A549 (cell line): ENCODE data around the gene HLA-DPA1.

Source experiments
- CBX8 ChIP-seq: fragments of 200-600 bp; sonication (generic); IDR thresholded peaks from 2 replicates; pipeline ENCODE4 v1.6.1; 2016
- CTCF ChIP-seq: fragments of >200 bp; sonication (Bioruptor Twin); formaldehyde crosslinking; IDR thresholded peaks from 3 replicates; pipeline ENCODE4 v1.5.1; 2016
- E2F6 ChIP-seq: IDR thresholded peaks from 2 replicates; pipeline ENCODE4 v1.6.1; 2012; ENCODE audit warnings: low read depth, borderline replicate concordance
- HOXA7 ChIP-seq: fragments of 250-450 bp; sonication (Bioruptor Pico); IDR thresholded peaks from 2 replicates; pipeline ENCODE4 v1.5.0; 2020; ENCODE audit warnings: mild to moderate bottlenecking, moderate library complexity
- JUN ChIP-seq, 2 experiments: fragments of >200 bp; sonication (Bioruptor Twin); formaldehyde crosslinking; IDR thresholded peaks; 2 replicates in 1 of 2; 3 replicates in 1 of 2; pipeline ENCODE4 v1.6.1; 2016 to 2017
- POLR2A ChIP-seq: IDR thresholded peaks from 2 replicates; pipeline ENCODE4 v1.6.1; 2012; ENCODE audit warnings: mild to moderate bottlenecking, low read length
- RAD21 ChIP-seq, 2 experiments: fragments of >200 bp in 1 of 2; sonication (Bioruptor Twin) in 1 of 2; formaldehyde crosslinking in 1 of 2; IDR thresholded peaks in 1 of 2; conservative IDR thresholded peaks in 1 of 2; 2 replicates in 1 of 2; 3 replicates in 1 of 2; pipeline ENCODE4 v1.6.1; 2012 to 2018; ENCODE audit warnings: inconsistent platforms in 1 of 2
- SREBF2 ChIP-seq: fragments of 450-650 bp; IDR thresholded peaks from 2 replicates; pipeline ENCODE4 v1.6.1; 2014; ENCODE audit warnings: mild to moderate bottlenecking, moderate library complexity
- TFCP2L1 ChIP-seq: fragments of 250-450 bp; sonication (Bioruptor Pico); IDR thresholded peaks from 2 replicates; pipeline ENCODE4 v1.5.0; 2021; ENCODE audit warnings: mild to moderate bottlenecking

GRCh38 chr6:33018418-33018817, 55.0 kb downstream of the HLA-DPA1 start:
- TF ChIP-seq SREBF2 (no peak), CTCF (no peak), TFCP2L1 (CRISPR knock-in tag) (no peak), POLR2A (no peak), E2F6 (no peak), HOXA7 (CRISPR knock-in tag) (no peak), CBX8 (no peak), RAD21 (conservative IDR thresholded peaks at IDR 0.05 in 1 of 2, IDR thresholded peaks at IDR 0.05 in 1 of 2) (no peak), JUN (IDR thresholded peaks at IDR 0.05) (no peak)
